Measurements from ENCODE around the gene COPS9. TPM values are rescaled to one million over a fixed set of nuclear protein-coding genes. Genes with fewer than 3 reads are reported as not detected.

Gene COPS9
- total RNA-seq, 1 donor from 2014 or later = 190 TPM

GRCh38 chr2:240132651-240132980 is 3.5 kb downstream of the COPS9 start:
- TF ChIP-seq, protein P1, sequence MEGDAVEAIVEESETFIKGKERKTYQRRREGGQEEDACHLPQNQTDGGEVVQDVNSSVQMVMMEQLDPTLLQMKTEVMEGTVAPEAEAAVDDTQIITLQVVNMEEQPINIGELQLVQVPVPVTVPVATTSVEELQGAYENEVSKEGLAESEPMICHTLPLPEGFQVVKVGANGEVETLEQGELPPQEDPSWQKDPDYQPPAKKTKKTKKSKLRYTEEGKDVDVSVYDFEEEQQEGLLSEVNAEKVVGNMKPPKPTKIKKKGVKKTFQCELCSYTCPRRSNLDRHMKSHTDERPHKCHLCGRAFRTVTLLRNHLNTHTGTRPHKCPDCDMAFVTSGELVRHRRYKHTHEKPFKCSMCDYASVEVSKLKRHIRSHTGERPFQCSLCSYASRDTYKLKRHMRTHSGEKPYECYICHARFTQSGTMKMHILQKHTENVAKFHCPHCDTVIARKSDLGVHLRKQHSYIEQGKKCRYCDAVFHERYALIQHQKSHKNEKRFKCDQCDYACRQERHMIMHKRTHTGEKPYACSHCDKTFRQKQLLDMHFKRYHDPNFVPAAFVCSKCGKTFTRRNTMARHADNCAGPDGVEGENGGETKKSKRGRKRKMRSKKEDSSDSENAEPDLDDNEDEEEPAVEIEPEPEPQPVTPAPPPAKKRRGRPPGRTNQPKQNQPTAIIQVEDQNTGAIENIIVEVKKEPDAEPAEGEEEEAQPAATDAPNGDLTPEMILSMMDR (IDR thresholded peaks at IDR 0.05; ENCODE audit: borderline replicate concordance) = no peak
- Histone ChIP-seq H3K9me3 (replicated peaks) (no peaks in the 10 kb centered on the region), H3K36me3 (peaks cover 60% of the 10 kb centered on the region), H3K27me3 (ENCODE audit: low read depth) (no peaks in the 10 kb centered on the region), H3K4me1 (peaks cover 25% of the 10 kb centered on the region), H3K4me3 (no peak overlapping the region), H3K27ac (replicated peaks) (no peak overlapping the region)
- intact Hi-C loops (cut with micrococcal nuclease) = no loop called here
- DNase-seq = no peak

DNA sequence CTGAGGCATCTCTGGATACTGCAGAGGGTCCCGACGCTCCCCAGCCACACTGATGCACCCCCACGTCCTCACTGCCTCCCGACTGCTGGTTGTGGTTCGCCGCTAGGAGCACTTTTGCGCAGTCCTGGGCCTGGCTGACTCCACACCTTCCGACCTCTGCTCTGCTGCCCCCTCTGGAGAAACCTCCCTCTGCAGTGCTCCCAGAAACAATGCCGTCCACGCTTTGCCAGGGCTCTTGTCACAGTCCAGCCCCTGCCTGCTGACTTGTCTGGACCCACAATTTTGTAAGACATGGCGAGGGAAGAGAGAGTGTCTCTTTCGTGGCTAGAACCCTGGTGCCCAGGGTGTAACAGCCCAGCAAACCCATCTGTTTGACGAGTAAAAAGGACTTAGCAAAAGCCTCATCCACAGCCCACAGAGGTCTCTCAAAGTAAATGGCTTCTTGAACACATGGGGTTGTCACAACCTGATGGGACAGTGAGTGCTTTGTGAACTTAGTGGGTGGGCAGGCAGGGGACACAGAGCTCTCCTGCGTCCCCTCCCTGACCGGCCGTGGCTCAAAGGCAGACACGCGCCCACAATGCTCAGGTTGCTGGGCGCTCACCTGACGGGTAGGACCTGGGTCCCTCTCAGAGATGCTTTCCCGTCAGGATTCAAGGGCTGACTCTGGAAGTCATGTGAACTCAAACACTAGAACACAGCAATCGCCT is 4.0 kb downstream of the COPS9 start:
- TF ChIP-seq, protein P1 (IDR thresholded peaks at IDR 0.05; ENCODE audit: borderline replicate concordance) = peak; percentile 9
- H3K9me3 ChIP-seq (replicated peaks) = no peaks in the 10 kb centered on the region
- intact Hi-C loops (cut with micrococcal nuclease) = no loop called here
- no peaks in the 10 kb centered on the region for H3K27me3 ChIP-seq (ENCODE audit: low read depth)
- H3K36me3 ChIP-seq = peaks cover 60% of the 10 kb centered on the region
- H3K27ac ChIP-seq (replicated peaks) = no peak overlapping the region
- DNase-seq = no peak
- no peak overlapping the region for H3K4me3 ChIP-seq
- H3K4me1 ChIP-seq = peaks cover 25% of the 10 kb centered on the region

GRCh38 chr2:240131296-240131695 is 4.8 kb downstream of the COPS9 start:
- Histone ChIP-seq H3K9me3 (replicated peaks) (no peaks in the 10 kb centered on the region), H3K27me3 (ENCODE audit: low read depth) (no peaks in the 10 kb centered on the region), H3K36me3 (peaks cover 60% of the 10 kb centered on the region), H3K4me3 (no peak overlapping the region), H3K4me1 (peaks cover 17% of the 10 kb centered on the region), H3K27ac (replicated peaks) (no peak overlapping the region)
- TF ChIP-seq, protein P1 (IDR thresholded peaks at IDR 0.05; ENCODE audit: borderline replicate concordance) = no peak
- intact Hi-C loops (cut with micrococcal nuclease) = no loop called here
- no peak for DNase-seq

DNA sequence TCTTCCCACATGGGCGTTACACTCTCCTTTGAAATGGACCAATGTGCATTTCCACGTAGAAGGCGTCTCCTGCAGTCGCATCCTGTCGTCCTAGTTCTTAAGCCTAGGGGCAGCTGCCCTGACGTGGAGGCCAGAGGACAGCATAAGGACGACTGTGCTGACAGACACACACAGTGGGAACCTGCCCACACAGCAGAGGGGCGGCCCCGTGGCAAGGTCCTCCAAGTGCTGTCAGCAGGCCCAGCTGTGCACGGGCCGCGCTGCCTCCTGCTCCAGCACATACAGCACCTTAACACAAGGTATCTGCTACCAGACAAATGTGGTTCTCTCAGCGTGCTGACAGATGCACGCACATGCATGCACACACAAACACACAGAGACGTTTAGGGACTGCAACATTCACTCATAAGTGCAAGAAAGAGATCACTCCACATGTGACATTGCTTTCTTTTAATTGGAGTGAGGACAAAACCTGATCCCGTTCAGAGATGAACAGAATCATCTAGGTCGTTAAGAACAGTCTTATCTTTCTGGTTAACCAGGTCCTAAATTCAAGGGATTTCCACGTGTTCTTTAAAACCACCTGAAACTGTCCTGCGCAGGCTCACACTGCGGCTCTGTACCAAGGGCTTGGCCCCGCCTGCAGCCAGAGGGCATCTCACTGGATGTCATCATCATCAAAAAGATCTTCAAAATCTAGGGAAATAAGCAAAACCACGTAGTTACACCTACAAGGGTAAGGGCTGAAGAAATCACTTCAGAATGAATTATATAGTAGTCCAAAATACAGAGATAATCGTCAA is 5.5 kb downstream of the COPS9 start:
- Histone ChIP-seq H3K27me3 (ENCODE audit: low read depth) (no peaks in the 10 kb centered on the region), H3K9me3 (replicated peaks) (no peaks in the 10 kb centered on the region), H3K36me3 (peaks cover 66% of the 10 kb centered on the region), H3K4me1 (peaks cover 12% of the 10 kb centered on the region), H3K27ac (replicated peaks) (no peak overlapping the region), H3K4me3 (no peak overlapping the region)
- intact Hi-C loops (cut with micrococcal nuclease) = no loop called here
- DNase-seq = no peak
- TF ChIP-seq, protein P1 (IDR thresholded peaks at IDR 0.05; ENCODE audit: borderline replicate concordance) = no peak

DNA sequence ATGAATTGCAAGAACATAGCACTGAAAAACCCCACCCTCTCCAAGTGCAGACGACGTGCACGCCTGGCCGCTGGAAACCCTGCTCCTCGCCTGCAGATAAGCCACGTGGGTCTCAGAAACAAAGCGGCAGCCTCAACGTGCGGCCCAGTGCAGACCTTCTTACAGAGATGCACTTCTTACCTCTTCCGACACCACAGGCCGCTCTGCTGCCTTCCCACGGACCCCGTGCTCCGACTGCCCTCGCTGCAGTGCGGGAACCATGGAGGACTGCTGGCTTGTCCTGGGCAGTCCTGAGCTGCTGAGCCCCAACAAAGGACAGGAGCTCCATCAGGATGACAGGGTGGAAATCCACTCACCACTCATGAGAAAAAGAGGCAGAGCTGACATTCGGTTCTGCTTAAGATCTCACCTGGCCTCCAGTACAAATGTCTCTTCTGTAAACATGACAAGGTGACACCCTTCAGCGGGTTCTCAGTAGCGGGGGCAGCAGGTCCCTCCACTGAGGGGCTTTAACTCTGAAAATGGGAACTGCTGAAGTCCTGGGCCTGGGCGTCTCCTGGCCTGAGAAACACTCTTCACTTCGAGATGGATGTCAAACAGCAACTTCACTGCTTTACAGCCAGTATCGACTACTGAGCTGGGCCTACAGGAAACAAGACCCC is 6.2 kb downstream of the COPS9 start:
- Histone ChIP-seq H3K27me3 (ENCODE audit: low read depth) (no peaks in the 10 kb centered on the region), H3K27ac (replicated peaks) (no peak overlapping the region), H3K4me3 (no peak overlapping the region), H3K4me1 (peaks cover 4% of the 10 kb centered on the region), H3K36me3 (peaks cover 67% of the 10 kb centered on the region), H3K9me3 (replicated peaks) (no peaks in the 10 kb centered on the region)
- intact Hi-C loops (cut with micrococcal nuclease) = no loop called here
- no peak for DNase-seq
- TF ChIP-seq, protein P1 (IDR thresholded peaks at IDR 0.05; ENCODE audit: borderline replicate concordance) = no peak

All from left ventricle myocardium inferior (tissue), 1 donor.